LNCaP clone FGC (cell line): ENCODE measurements around the gene PAQR8.

Experiments used
- DNase-seq: peaks from one replicate; pipeline ENCODE4 v3.0.0-alpha.2; 2011; ENCODE audit warnings: low read depth
- H3K4me3 ChIP-seq: 2 replicates; pipeline ENCODE4 v1.5.1; 2011; ENCODE audit warnings: mild to moderate bottlenecking, low read depth, low read length, control low read depth
- TF ChIP-seq, protein P1 (sequence below): IDR thresholded peaks from 2 replicates; pipeline ENCODE4 v1.5.1; 2012; ENCODE audit warnings: mild to moderate bottlenecking; ENCODE audit not compliant: control insufficient read depth, insufficient read depth; ENCODE audit errors: extremely low read depth

PAQR8 gene

DNA sequence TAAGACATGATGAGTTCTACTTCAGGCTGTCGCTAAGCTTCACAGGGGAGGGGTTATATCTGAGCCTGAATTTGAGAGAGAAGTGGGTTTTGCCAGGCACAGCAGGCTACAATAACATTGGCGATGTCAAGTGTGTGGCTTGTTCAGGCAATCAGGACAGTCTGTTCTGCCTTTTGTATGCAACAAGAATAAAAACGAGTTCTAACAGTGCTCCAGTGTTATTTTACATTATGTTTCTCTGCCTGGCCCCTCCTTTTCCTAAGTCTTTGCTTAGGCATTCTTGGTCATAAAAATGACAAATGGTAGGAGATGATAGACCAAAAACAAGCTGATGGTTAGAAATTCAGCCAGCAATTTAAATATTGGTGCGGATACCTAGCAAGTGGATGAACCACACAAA lies 26.8 kb downstream of the PAQR8 start:
- no peak for DNase-seq
- TF ChIP-seq, protein P1, sequence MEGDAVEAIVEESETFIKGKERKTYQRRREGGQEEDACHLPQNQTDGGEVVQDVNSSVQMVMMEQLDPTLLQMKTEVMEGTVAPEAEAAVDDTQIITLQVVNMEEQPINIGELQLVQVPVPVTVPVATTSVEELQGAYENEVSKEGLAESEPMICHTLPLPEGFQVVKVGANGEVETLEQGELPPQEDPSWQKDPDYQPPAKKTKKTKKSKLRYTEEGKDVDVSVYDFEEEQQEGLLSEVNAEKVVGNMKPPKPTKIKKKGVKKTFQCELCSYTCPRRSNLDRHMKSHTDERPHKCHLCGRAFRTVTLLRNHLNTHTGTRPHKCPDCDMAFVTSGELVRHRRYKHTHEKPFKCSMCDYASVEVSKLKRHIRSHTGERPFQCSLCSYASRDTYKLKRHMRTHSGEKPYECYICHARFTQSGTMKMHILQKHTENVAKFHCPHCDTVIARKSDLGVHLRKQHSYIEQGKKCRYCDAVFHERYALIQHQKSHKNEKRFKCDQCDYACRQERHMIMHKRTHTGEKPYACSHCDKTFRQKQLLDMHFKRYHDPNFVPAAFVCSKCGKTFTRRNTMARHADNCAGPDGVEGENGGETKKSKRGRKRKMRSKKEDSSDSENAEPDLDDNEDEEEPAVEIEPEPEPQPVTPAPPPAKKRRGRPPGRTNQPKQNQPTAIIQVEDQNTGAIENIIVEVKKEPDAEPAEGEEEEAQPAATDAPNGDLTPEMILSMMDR, result no peak

DNA sequence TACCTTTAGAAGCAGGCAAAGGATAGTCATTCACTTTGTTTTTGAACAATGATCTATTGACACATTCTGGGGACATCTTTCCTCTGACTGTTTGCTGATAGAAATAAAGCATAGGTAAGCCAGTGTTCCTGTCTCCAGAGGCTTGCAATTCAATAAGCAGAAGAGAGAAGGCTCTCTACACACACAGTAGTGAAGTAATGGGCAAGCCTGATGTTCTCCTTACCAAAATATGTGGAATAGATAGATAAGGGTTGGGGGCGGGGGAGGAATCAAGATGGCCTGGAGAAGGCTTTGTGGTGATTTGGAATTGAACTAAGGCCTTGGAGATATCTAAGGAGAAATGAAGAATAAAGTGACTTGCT lies 27.3 kb downstream of the PAQR8 start:
- no peak overlapping the region for H3K4me3 ChIP-seq
- no peak for DNase-seq
- TF ChIP-seq, protein P1, result no peak

More for the DNA sequence above, 26.8 kb downstream of the PAQR8 start:
- H3K4me3 ChIP-seq, result no peak overlapping the region

DNA sequence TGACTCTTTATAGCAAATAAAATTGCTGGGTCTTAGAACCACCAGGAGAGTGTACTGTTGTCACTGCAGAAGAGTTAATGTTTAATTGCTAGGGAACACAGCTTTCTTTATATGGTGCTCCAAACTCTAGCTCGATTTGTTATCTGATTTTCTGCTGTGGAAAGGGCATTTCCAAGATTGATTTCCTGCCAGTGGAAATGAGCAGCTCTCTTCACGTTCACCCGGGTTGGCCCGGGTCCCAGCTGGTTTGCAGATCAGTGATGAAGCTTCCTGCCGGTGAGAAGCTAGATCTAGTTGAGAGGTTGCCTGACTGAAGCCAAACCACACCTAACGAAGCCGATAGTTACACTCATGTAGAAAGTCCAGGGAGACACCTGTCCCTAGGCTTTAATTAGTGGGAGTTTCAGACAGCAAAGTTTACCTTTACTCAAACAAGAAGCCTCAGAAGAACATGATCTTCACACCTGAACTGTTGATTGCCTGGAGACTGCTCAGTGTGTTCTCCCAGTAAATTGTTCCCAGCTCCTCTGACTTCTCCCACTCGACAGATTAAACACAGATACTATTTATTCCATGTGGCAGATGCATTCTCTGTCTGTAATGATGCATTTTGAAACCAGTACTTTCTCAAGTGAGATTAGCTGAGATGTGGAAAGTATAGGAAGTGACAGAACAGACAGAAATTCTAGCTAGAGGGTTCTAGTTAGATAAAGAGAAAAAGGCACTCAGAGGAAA lies 27.8 kb downstream of the PAQR8 start:
- no peak overlapping the region for H3K4me3 ChIP-seq
- DNase-seq, result peak; percentile 53
- TF ChIP-seq, protein P1, result no peak

DNA sequence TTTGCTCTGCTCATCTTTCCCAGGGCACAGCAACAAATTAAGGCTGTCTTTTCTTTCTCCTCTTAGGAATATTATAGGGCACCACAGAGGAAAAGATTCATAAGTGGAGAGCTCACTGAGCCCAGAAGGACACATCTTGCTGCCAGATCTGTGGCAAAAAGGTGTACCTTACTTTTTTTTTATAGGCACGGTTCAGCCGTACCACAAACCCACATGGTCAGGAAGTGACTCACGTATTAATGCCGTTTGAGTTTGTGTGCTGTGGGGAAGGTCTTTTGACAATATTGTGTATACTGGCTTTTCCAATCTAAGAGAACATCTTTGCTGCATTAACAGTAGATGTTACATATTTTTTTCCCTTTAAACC lies 28.4 kb downstream of the PAQR8 start:
- H3K4me3 ChIP-seq, result no peak overlapping the region
- DNase-seq, result no peak
- TF ChIP-seq, protein P1, result no peak

GRCh38 chr6:52391599-52391998 lies 29.6 kb downstream of the PAQR8 start:
- TF ChIP-seq, protein P1, result no peak
- no peak overlapping the region for H3K4me3 ChIP-seq

DNA sequence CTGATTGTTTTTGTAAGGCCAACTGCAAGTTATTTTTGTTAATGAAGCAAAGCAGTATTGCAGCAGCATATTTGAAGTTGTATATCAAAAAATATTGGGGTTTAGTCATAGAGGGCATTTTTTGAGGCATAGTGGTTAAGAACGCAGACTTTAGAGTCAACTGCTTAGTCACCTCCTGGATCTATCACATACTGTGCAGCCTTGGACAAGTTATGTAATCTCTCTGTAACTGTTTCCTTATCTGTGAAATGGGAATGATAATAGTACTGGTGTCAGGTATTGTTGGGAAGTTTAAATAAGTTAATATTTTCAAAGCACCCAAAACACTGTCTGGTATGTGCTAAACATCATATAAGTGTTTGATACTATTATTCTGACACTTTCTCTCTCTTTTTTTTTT lies 31.0 kb downstream of the PAQR8 start:
- no peak for DNase-seq
- TF ChIP-seq, protein P1, result no peak
- no peak overlapping the region for H3K4me3 ChIP-seq

More at GRCh38 chr6:52391599-52391998, 29.6 kb downstream of the PAQR8 start:
- no peak for DNase-seq

DNA sequence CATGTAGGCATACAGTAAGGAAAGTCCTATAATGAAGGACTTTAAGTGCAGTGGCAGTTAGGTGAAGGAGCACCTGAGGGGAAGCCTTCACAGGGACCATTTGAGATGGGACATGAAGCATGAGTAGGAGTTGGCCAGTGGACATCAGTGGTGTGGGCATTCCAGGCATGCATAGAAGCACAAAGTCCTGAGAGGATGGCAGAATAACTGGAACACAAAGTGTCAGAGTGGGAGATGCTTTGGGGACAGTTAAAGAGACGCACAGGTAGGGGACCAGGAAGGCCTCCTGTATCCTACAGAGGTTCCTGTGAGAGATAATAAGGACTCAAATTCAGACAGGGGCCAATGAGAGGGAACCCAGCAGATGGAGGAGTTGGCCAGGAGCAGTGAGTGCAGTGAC lies 31.8 kb downstream of the PAQR8 start:
- TF ChIP-seq, protein P1, result no peak

More for the DNA sequence above, 31.8 kb downstream of the PAQR8 start:
- no peak for DNase-seq
- no peak overlapping the region for H3K4me3 ChIP-seq
